LNCAP (cell line): ENCODE measurements around the gene UBL4B.

Source experiments
- TF ChIP-seq, protein P1 (sequence below): fragments of 450-650 bp; IDR thresholded peaks from 2 replicates; pipeline ENCODE4 v1.5.1; 2017; ENCODE audit warnings: mild to moderate bottlenecking

Gene UBL4B

DNA sequence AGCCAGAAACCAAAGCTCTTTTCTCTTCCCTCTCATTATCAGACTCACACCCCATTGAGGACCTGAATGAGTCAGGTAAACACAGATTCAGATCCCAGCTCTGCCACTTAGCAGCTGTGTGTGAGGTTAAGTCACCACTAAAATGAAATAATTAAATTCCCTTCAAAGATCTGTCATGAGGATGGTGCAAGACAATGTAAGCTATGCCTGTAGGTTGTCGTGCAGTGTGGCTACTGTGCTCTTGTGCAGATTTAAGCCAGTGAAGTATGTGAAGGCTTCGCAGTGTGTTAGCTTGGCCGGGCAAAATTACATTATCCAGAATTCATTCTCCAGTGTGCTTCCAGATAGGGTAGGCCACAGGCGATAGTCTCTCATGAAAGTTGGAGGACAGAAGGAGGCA lies 13.6 kb downstream of the UBL4B start:
- TF ChIP-seq, protein P1, sequence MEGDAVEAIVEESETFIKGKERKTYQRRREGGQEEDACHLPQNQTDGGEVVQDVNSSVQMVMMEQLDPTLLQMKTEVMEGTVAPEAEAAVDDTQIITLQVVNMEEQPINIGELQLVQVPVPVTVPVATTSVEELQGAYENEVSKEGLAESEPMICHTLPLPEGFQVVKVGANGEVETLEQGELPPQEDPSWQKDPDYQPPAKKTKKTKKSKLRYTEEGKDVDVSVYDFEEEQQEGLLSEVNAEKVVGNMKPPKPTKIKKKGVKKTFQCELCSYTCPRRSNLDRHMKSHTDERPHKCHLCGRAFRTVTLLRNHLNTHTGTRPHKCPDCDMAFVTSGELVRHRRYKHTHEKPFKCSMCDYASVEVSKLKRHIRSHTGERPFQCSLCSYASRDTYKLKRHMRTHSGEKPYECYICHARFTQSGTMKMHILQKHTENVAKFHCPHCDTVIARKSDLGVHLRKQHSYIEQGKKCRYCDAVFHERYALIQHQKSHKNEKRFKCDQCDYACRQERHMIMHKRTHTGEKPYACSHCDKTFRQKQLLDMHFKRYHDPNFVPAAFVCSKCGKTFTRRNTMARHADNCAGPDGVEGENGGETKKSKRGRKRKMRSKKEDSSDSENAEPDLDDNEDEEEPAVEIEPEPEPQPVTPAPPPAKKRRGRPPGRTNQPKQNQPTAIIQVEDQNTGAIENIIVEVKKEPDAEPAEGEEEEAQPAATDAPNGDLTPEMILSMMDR, result no peak

DNA sequence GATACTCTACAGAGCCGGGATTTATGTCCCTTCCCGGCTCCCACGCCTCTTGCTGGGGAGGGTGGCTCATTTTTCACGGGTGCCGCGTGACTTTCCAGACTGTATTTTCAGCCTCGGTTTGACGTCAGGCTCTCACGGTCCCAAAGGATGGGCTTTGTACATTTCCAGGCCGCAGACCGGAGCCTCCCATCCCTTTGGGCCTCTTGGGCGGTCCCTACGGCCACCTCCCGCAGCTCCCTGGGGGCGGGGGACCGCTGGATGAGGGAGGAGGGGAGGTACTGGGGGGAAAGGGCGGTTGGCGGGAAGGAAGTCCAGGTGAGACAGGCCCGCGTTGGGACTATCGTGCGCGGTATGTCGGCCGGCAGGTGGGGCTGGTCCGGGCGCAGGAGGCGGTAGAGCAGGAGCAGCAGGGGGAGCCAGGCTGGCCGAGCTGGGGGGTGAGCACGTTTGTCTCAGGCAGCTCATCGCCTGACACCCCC lies 17.9 kb downstream of the UBL4B start:
- TF ChIP-seq, protein P1, result no peak

DNA sequence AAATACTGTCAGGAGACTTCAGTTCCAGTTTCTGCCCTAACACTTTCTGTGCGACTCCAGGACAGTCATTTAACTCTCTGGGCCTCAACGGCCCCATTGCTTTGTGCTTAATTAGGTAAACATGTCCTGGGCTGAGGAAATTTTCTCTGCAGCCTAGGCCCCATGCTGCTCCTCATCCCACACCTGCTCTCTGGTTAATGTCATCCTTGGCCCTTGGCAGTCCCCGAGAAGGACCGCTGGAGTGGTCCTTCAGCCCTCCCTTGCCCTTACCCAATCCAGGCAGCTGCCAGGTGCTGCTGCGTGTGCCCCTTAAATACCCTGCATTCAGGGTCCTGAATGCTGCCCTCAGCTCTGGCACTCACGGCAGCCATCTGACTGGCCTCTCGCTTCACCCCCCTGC lies 18.7 kb downstream of the UBL4B start:
- TF ChIP-seq, protein P1, result no peak

DNA sequence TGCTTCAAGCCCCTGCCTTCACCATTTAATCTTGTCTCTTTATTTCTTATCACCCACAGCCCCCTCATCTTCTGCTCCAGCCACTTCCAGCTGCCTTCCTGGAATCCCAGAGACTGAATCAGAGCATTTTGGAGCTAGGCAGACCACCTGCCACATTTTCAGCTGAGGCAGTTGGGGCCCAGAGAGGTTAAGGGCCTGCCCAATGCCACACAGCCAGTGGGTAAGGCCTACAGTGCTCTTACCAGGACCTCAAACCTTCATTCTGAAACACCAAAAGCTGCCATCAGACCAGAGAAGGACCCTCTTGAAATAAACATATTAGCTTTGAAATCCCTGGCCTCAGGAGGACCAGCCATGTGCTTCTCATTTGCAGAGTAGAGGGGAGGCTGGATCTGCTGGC lies 20.4 kb downstream of the UBL4B start:
- TF ChIP-seq, protein P1, result no peak

DNA sequence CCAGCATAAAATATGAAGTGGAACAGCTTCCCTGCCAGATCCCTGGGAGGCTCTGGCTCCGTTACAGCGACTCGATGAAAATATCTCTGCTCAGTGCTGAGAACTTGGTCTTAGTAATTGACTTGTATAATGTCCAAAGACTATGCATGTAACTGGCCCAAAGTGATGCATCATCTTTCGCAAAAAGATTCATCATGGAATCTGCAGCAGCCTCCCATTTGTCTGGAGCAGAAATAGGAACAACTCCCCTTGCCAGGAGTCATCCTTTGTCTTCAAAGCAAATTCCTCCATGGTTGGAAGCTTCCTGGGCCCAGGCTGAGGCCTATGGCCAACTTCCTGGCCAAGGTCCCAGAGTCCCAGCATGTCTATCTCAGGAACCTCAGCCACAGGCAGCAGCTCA lies 21.2 kb downstream of the UBL4B start:
- TF ChIP-seq, protein P1, result no peak

DNA sequence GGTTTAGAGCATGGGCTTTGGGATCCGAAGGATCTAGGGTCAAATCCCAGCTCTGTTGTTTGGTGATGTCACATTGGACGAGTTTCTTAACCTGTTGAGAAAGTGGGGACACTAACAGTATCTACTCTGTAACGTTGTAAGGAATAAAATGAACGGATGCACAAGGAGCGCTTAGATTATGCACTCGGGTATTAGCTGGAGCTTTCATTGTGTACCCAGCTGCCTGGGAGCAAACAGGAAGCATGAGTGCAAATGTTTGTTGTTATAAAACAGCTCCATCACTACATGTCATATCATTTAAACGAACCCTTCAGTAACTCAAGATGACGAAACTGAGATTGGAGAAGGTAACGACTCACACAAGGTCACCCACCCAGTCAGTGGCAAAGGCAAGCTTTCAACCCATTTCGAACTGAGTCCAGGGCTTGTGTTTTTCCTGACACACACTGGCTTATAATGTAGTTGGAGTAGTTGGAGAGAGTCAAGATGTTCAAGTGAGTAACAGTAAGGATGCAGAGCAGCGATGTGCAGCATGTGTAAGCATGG lies 21.9 kb downstream of the UBL4B start:
- TF ChIP-seq, protein P1, result no peak

DNA sequence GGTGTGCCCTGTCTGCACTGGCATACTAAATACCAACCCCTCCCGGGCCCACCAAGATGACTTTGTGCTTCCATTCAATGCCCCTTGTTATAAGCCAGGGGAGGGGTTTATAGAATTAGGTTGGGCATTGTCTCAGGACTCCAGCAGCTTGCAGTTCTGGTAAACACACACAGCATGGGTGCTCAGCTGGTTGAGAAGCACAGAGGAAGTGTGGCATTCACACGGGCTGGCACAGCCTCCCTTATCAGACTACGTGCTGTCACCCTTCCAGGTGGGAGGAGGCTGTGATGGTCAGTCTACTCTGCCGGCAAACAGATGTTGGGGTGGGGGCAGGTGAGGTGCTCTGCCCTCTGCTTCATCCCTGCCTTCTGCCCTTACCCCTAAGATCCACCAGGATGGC lies 23.0 kb downstream of the UBL4B start:
- TF ChIP-seq, protein P1, result no peak

DNA sequence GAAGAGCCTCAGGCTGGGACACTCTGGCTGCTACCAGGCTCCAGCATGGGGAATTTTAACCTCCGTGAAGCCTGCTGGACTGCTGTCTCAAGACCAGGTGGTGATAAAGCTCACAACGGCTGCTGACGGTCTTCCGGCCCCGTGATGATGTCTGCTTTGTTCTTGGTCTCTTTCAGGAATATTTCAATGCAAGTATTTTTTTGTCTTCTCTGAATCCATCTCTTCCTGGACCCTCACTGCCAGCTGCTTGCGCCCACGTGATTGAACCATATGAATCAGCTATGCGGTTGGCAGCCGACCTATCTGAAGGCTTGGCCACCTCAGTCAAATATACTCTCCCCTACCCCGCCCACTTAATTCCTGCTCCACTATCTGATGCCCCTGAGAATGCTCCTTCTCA lies 23.4 kb downstream of the UBL4B start:
- TF ChIP-seq, protein P1, result no peak
